ENCODE results near the gene CILP2.

GRCh38 chr19:19553670-19554069 lies 15.6 kb downstream of the CILP2 start:
- TF ChIP-seq POLR2AphosphoS5 (IDR thresholded peaks at IDR 0.05) (no peak), CTCF (IDR thresholded peaks at IDR 0.05) (no peak), POLR2A (IDR thresholded peaks at IDR 0.05) (no peak)
